ENCODE measurements around the gene KCNQ2. TPM values are rescaled to one million over a fixed set of nuclear protein-coding genes. Genes with fewer than 3 reads are reported as not detected.

The KCNQ2 gene
- total RNA-seq, 1 experiment from 2014 or later = 0.38 TPM

GRCh38 chr20:63397155-63397843 lies 75.2 kb downstream of the KCNQ2 start:
- CTCF ChIA-PET = no interaction called here
- intact Hi-C loops (cut with micrococcal nuclease; ENCODE audit: unreplicated experiment) = no loop called here
- no peak for TF ChIP-seq CTCF (IDR thresholded peaks at IDR 0.05; ENCODE audit: unreplicated experiment)
- Mint-ChIP-seq H3K36me3 (ENCODE audit: insufficient read depth, unreplicated experiment) (no peaks in the 10 kb centered on the region), H3K9me3 (ENCODE audit: low read depth, unreplicated experiment) (peaks cover 2% of the 10 kb centered on the region), H3K4me1 (ENCODE audit: low read depth, unreplicated experiment) (no peaks in the 10 kb centered on the region), H3K27me3 (ENCODE audit: unreplicated experiment) (peaks cover 100% of the 10 kb centered on the region), H3K4me3 (ENCODE audit: low read depth, unreplicated experiment) (no peak overlapping the region), H3K27ac (ENCODE audit: unreplicated experiment) (no peak overlapping the region)
- no TSS peak for BruUV-seq (replicated peaks)
- DNase-seq = no peak

- Mint-ChIP-seq H3K4me3 (ENCODE audit: low read depth, unreplicated experiment) (no peak overlapping the region), H3K36me3 (ENCODE audit: insufficient read depth, unreplicated experiment) (no peaks in the 10 kb centered on the region), H3K27ac (ENCODE audit: unreplicated experiment) (no peak overlapping the region), H3K27me3 (ENCODE audit: unreplicated experiment) (peaks cover 100% of the 10 kb centered on the region), H3K4me1 (ENCODE audit: low read depth, unreplicated experiment) (no peaks in the 10 kb centered on the region), H3K9me3 (ENCODE audit: low read depth, unreplicated experiment) (peaks cover 3% of the 10 kb centered on the region)
- DNase-seq = no peak
- intact Hi-C loops (cut with micrococcal nuclease; ENCODE audit: unreplicated experiment) = no loop called here
- no TSS peak for BruUV-seq (replicated peaks)
- CTCF ChIA-PET = no interaction called here
- no peak for TF ChIP-seq CTCF (IDR thresholded peaks at IDR 0.05; ENCODE audit: unreplicated experiment)
Measured at GRCh38 chr20:63396300-63396699, 76.2 kb downstream of the KCNQ2 start.

- Mint-ChIP-seq H3K27me3 (ENCODE audit: unreplicated experiment) (peaks cover 100% of the 10 kb centered on the region), H3K36me3 (ENCODE audit: insufficient read depth, unreplicated experiment) (no peaks in the 10 kb centered on the region), H3K4me3 (ENCODE audit: low read depth, unreplicated experiment) (no peak overlapping the region), H3K9me3 (ENCODE audit: low read depth, unreplicated experiment) (peaks cover 5% of the 10 kb centered on the region), H3K4me1 (ENCODE audit: low read depth, unreplicated experiment) (no peaks in the 10 kb centered on the region), H3K27ac (ENCODE audit: unreplicated experiment) (no peak overlapping the region)
- no TSS peak for BruUV-seq (replicated peaks)
- no peak for TF ChIP-seq CTCF (IDR thresholded peaks at IDR 0.05; ENCODE audit: unreplicated experiment)
- CTCF ChIA-PET = interaction anchor here (0.6 kb wide), 1 partner anchor 13 kb away, joined by 4 read pairs; no protein-coding TSS in a partner anchor
- intact Hi-C loops (cut with micrococcal nuclease; ENCODE audit: unreplicated experiment) = no loop called here
- no peak for DNase-seq
Measured at GRCh38 chr20:63395723-63396122, 76.7 kb downstream of the KCNQ2 start.

- Mint-ChIP-seq H3K27ac (ENCODE audit: unreplicated experiment) (no peak overlapping the region), H3K9me3 (ENCODE audit: low read depth, unreplicated experiment) (peaks cover 5% of the 10 kb centered on the region), H3K27me3 (ENCODE audit: unreplicated experiment) (peaks cover 95% of the 10 kb centered on the region), H3K36me3 (ENCODE audit: insufficient read depth, unreplicated experiment) (no peaks in the 10 kb centered on the region), H3K4me1 (ENCODE audit: low read depth, unreplicated experiment) (no peaks in the 10 kb centered on the region), H3K4me3 (ENCODE audit: low read depth, unreplicated experiment) (no peak overlapping the region)
- no peak for TF ChIP-seq CTCF (IDR thresholded peaks at IDR 0.05; ENCODE audit: unreplicated experiment)
- no peak for DNase-seq
- no TSS peak for BruUV-seq (replicated peaks)
- CTCF ChIA-PET = interaction anchor here (0.6 kb wide), 1 partner anchor 14 kb away, joined by 4 read pairs; no protein-coding TSS in a partner anchor
- intact Hi-C loops (cut with micrococcal nuclease; ENCODE audit: unreplicated experiment) = no loop called here
Measured at GRCh38 chr20:63394920-63395455, 77.5 kb downstream of the KCNQ2 start.
